Medulla oblongata (tissue), 1 donor: Measurements from ENCODE around the gene TYMP.

Source experiments
- DNase-seq: peaks from one replicate; pipeline ENCODE4 v3.0.0-alpha.2; 2015; ENCODE audit errors: extremely low spot score

The TYMP gene, protein sequence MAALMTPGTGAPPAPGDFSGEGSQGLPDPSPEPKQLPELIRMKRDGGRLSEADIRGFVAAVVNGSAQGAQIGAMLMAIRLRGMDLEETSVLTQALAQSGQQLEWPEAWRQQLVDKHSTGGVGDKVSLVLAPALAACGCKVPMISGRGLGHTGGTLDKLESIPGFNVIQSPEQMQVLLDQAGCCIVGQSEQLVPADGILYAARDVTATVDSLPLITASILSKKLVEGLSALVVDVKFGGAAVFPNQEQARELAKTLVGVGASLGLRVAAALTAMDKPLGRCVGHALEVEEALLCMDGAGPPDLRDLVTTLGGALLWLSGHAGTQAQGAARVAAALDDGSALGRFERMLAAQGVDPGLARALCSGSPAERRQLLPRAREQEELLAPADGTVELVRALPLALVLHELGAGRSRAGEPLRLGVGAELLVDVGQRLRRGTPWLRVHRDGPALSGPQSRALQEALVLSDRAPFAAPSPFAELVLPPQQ

GRCh38 chr22:50529897-50530579, at the start of gene TYMP:
Gene TYMP, minus strand, starts transcription at chr22:50530012. Its CDS starts 303 bp downstream, at chr22:50529709.
- peak; percentile 31 for DNase-seq

DNA sequence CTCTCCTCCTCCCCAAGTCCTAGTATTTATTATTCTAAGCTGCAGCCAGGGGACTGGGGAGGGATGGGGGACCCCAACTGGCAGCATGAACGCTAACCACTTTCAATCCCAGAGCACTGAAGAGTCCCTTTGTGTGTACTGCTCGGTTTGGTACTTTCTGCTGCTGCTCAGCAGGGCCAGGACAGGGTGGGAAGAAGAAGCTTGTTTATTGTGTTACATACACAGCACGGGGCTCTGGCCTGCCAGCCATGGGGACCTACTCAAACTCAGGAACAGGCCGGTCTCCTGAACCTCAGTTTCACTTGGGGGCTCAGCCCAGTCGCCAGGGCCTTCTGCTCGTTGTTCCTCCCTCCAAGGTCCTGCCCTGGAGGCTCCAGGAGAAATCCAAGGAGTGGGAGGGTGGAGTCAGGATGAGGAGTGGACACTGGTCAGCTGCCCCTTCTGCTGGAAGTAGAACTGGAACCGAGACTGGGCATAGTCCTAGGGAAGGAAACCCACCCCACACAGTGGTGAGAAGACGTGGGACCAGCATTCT, 49.0 kb upstream of the TYMP start:
- peak; percentile 49 for DNase-seq

GRCh38 chr22:50577987-50578775, 48.4 kb upstream of the TYMP start, which contains the start of gene CPT1B:
Gene CPT1B, minus strand, starts transcription at chr22:50578427. Its CDS starts 512 bp downstream, at chr22:50577915.
- no peak for DNase-seq

DNA sequence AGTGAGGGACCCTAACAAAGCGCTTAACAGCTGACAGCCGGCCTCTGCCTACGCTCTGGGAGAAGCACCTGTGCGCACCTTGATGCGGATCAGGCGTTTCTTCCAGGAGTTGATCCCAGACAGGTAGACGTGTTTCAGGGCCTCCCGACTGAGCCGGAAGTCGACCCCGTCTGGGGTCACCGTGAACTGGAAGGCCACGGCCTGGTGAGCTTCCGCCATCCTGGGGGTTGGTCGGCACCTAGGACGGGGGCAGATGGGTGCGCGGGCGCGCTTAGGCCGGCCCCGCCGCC, 47.8 kb upstream of the TYMP start:
- DNase-seq = no peak

- DNase-seq = no peak
These were observed 47.2 kb upstream of the TYMP start for GRCh38 chr22:50576806-50577696.

DNA sequence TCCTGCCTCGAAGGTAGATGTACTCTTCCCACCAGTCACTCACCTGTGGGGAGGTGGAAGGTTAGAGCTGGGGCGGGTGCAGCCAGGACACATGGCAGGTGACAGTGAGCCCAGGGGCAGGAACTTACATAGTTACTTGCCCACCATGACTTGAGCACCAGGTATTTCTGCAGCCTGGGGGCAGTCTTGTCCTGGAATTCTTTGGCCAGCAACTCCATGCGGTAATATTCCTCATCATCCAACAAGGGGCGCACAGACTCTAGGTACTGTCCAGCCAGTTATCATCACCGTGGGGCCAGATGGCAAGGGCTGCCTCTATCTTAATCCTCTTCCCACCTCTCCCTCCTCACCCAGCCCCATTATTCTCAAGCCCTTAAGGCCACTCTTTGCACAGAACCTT, 46.3 kb upstream of the TYMP start:
- no peak for DNase-seq

DNA sequence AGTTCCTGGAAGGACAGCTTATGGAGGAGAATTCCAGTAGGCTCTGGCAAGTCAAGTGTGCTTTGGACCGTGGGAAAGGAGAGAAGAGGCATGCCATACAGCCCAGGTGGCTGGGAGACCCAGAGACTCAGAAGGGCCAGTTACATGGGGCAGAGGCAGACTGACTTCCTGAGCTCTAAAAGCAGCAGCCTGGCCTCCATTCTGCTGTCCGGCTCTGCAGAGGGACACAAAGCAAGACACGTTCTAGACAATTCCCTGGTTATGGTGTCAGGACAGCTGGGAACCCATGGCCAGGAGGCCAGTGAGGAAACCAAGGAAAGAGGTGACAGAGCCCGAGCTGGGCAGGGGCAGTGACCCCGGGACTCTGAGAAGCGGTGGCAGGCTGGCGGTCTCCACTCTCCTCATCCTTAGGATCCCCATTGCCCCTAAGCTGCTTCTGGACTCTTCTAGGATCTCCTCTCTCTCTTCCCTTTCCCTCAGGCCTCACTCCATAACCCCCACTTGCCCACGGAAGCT, 45.7 kb upstream of the TYMP start:
- no peak for DNase-seq

DNA sequence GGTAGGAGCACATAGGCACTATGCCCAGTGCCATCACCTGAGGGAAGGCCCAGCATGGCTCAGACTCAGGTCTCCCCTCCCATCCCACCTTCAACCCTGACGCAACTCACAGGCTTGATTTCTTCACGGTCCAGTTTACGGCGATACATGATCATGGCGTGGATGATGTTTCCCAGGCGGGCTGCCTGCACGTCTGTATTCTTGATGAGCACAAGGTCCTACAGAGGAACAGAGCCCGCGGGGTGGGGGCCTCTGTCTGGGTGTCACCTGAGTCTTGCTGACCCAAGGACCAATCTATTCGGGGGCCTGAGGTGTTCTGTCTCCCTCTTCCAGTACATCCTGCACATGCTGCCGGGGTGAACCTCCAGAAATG, 44.6 kb upstream of the TYMP start:
- no peak for DNase-seq

- DNase-seq = no peak
These were observed 43.9 kb upstream of the TYMP start for GRCh38 chr22:50573491-50574382.

DNA sequence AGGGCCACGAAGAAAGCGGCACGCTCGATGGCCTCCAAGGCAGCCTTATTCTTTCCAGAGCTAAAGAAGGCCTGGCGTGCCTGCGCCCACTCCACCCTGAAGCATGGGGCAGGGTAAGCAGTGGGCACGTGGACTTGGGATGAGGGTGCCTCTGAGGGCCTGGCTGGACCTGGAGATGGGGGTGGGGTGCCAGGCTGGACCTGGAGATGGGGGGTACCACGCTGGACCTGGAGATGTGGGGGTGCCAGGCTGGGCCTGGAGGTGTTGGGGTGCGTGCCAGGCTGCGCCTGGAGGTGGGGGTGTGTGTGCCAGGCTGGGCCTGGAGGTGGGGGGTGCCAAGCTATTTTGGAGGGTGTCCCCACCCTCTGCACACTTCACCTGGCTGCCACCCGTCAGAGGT, 43.2 kb upstream of the TYMP start:
- no peak for DNase-seq

DNA sequence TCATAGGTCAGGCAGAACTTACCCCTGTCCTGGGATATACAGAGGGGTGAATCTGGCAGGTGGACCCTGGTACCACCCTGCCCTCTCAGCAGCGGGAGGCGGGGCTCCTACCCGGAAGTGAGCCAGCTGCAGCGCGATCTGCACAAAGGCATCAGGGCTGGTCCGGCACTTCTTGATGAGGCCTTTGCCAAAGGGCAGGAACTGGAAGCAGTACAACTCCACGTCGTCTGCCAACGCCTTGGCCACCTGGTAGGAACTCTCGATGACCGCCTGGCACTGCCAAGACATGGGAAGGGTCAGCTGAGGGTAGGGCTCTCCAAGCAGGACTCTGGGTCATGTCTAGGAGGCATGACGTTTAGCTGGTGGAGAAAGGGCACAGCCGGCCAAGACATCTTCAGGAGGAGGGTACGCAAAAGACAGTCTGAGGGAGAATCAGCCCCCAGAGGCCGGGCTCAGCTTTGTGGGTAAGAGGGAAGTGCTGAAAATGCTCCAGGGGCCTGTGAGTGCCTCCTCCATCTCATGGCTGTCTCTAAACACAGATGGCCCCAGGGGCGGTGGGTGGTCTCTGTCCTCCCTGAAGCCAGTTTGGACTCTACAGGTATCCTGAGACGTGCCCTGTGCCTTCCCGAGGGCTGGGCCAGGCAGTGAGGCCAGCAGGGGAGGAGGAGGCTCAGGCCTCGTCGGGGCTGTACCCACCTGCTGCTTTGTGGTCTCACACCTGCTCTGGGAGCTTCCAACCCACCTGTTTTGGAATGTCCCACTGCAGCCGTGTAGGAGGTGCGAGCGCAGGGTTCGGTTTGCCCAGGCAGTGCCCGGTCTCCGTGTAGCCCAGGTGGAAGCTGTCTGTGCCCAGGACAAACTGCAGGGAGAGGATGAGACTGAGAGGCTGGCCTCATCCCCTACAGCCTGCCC, 41.7 kb upstream of the TYMP start:
- DNase-seq = no peak

GRCh38 chr22:50570861-50571260, 41.0 kb upstream of the TYMP start:
- DNase-seq = no peak

DNA sequence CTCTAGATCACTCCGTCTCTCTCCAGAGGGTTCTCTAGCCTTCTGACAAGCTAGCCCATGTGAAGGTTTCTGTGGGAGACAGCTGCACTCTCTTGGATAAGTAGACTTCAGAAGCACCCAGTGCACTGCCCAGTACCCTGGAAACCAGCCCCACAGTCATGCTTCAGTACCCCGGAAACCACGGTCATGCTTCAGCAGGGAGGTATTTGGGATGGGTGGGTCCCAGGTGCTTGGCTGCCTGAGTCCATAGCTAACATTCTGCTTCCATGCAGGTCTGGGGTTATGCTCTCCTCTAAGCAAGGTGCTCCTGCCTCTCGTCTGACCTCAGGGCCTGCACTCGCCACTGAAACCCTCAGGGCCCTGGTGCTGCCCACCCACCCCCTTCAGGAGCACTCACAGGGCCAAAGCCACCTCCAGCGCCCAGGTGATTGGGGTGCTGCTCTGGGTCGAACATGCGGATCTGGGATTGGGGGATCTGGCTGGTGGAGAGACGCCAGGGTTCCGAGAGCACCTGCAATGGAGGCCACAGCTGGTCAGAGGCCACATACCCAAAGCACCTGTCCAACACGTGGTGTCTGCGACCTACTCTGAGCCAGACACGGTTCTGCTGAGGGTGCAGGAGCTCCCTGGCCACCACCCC, 40.2 kb upstream of the TYMP start:
- DNase-seq = no peak

DNA sequence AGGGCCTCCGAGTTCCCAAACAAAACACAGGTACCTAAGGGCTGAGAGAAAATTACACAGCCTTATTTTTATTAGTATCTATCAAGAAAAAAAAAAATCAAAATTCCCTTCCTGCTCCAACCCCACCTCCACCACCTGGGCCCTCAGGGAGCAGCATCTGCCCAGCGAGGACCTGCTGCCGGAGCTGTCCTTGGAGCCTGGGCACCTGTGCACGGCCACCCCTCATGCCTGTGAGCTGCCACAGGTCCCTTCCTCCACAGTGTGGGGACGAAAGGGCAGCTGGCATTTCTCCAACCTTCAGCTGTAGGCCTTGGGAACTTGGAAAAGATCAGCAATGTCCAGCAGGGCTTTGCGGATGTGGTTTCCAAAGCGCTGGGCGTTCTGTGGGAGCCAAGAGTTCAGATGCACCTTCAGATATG, 39.2 kb upstream of the TYMP start:
- no peak for DNase-seq

DNA sequence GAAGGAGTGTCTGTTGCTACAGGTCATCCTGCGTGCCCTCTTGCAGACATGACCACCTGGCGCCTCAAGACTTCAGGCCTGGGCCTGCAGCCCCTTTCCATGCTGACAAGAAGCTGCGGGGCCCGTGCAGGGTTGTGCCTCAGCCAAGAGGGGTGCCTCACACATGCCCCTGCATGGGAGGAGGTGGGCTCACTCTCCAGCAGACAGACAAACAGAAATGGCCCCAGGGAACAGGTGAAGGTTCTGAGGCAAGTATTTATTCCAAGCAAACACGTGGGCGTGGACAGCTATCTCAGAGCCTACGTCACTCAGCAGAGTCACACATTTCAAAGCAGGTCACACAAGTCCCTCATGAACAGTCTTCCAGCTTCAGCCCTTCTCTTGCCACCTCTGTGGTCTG, 38.8 kb upstream of the TYMP start:
- no peak for DNase-seq

DNA sequence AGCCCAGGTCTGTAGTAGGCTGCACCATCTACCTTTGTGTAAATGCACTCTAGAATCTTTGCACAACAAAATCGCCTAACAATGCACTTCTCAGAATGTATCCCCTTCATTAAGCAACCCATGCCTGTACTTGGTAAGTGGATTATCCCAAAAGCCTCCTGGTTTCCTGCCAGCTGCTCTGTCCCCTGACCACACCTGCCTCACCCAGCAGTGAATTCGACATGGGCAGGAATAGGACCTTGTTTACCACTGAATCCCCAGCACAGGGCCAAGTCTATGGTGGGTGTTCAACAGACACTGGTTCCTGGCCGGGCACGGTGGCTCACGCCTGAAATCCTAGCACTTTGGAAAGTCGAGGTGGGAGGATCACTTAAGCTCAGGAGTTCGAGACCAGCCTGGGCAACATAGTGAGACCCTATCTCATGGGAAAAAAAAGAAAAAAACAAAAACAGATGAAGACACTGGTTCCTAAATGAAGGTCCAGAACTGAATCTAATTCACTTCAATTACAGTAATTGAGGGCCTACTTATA, 38.0 kb upstream of the TYMP start:
- no peak for DNase-seq

DNA sequence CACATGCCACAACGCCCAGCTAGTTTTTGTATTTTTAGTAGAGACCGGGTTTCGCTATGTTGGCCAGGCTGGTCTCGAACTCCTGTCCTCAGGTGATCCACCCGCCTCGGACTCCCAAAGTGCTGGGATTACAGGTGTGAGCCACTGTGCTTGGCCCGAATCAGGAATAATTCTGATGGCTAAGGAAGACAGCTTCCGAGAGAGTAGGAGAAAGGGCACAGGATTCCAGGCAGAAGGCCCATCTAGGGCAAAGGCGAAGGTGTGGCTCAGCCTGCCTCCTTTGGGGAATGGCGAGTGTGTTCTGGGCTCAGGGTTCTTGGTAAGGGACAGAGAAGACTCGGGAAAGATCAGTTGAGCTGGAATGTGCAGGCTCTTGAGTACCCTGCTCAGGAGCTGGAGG, 34.5 kb upstream of the TYMP start:
- DNase-seq = no peak
